NCI-H510A treated with DMSO at 0.1 percent for 48 hours (cell line): Measurements from ENCODE around the gene TRDN.
"Not testable (repeated sequence)": the region's sequence is repeated elsewhere in the genome, so short reads cannot be mapped to it uniquely, and the experiment has no call there.

ENCODE experiments used
- DNase-seq: peaks from one replicate; lab custom pipeline; 2025; lab: John Stamatoyannopoulos, UW

The TRDN gene

GRCh38 chr6:123402052-123402451 lies 234.7 kb downstream of the TRDN start:
- no peak for DNase-seq

DNA sequence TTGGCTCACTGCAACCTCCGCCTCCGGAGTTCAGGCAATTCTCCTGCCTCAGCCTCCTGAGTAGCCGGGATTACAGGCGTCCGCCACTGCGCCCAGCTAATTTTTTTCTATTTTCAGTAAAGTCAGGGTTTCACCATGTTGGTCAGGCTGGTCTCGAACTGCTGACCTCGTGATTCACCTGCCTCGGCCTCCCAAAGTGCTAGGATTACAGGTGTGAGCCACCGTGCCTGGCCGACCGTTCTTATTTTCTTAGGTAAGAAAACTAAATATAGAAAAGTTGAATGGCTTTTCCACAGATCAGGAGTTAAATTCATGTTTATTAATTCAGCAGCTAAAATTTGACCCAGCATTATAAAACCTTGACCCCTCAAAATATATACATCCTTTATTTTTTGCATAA lies 238.7 kb downstream of the TRDN start:
- DNase-seq, result no peak

DNA sequence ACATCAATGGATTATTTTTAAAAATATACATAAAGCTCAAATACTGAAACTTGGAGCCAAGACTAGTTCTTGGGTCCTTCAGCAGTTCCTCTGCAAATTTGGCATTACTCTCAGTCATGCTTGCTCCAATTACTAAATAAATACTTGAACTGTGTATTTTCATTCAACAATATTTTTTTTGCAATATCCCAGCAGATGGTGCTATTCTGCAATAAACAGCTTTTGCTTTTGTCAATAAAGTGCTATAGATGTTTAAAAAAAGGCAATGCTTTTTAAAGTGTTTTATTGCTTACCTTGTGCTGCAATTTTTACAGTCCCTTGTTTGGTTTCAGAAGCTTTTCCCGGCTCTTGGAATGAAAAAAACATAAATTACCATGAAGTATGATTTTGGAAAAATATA lies 243.4 kb downstream of the TRDN start:
- DNase-seq, result peak; percentile 77

DNA sequence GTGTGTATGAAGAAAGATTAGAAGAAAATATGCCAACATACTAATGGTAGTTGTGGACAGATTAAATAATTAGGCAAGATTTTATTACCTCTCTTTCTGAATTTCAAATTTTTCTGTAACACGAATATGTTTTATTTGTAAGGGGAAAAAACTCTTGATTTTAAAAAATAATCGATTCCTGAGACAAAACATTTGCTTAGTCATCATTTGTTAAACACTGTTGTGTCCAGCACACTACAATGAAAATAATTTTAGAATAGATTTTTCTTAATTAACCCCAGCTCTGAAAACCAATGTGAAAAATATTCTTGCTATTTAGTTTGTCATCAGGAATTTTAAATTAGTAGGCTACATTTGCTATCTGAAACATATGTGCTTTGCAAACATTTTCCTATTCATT lies 253.0 kb downstream of the TRDN start:
- DNase-seq, result no peak

GRCh38 chr6:123380257-123380656 lies 256.5 kb downstream of the TRDN start:
- DNase-seq, result peak; percentile 40

- no peak for DNase-seq
Observed at GRCh38 chr6:123372737-123373136, 264.0 kb downstream of the TRDN start.

DNA sequence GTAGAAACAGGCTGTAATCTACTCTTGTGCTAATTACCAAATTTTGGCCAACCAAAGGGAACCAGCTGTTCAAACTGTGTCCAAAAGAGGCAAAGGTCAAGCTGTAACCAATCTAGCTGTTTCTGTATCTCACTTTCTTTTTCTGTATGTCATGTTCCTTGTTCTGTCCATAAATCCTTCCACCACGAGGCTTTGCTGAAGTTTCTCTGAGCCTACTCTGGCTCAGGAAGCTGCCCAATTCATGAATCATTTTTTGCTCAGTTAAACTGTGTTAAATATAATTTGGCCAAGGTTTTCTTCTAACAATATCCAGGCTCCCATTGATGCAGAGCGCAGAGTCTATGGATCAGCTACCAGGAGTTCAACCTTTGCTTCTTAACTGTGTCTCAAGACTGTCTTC lies 272.8 kb downstream of the TRDN start:
- no peak for DNase-seq

- no peak for DNase-seq
Observed at GRCh38 chr6:123360359-123360758, 276.4 kb downstream of the TRDN start.

GRCh38 chr6:123352705-123353104 lies 284.0 kb downstream of the TRDN start:
- no peak for DNase-seq

- DNase-seq, result no peak
Observed at GRCh38 chr6:123352279-123352678, 284.5 kb downstream of the TRDN start.

DNA sequence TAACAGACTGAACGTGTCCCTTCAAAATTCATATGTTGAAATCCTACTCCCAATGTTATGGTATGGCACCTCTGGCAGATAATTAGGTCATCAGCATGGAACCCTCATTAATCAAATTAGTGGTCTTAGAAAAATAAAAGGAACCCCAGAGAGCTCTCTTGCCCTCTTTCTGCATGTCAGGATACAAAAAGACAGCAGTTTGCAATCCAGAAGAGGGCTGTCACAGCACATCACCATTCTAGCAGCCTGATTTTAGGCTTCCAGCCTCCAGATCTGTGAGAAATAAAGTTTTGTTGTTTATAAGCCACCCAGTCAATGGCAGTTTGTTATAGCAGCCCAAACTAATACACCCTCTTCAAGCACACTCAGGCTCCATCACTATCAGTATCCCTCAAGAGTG lies 292.9 kb downstream of the TRDN start:
- no peak for DNase-seq

DNA sequence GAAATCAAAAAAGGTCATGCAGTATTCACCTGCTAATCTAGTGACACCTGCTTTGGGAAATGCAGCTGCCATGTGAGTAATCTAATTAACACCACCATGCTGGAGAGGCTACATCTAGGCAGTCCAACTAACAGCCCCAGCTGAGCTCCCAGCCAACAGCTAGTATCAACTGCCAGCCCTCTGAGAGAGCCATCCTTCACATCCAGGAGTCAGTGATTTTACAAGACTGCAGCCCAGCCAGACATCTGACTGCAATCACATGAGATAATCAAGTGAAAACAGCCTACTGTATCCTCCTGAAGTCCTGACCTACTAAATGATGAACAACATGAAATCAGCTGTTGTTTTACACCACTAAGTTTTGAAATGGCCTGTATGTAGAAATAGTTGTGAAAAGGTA lies 298.4 kb downstream of the TRDN start:
- DNase-seq, result peak; percentile 36

- no peak for DNase-seq
Observed at GRCh38 chr6:123333000-123333756, 303.6 kb downstream of the TRDN start.

DNA sequence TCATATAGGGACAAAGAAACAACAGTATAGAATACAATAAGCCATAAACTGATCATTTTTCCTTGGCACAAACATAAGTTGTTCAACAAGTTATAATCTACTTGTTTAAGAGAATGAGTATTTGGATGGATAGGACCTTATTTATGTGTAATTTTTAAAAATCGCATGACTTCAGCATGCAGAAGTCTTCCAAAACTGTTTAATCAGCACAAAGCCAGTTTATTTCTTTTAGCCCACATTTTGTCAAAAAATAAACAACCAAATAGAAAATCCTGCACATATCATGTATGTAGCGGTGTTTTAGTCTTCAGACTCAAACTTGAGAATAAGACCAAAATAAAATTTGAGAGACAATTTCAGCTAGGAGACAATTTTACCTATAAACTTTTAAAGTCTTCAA lies 304.7 kb downstream of the TRDN start:
- DNase-seq, result no peak

DNA sequence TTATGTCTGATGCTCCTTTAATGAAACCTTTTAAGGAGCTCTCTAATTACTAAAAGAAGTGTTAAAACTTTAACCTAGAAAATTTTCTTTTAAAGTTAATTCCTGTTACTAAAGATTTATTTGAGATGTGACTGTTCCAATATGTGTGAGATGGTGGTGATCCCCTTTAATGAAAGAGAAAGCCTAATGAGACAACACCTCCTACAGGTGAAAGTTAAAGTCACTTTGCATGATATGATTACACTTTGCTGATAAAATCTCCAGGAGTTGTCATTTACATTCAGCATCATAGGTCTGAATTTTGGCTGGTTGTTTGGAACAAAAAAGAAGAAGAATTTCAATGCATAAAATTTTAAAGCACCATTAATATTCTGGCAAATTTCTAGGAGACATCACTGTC lies 307.4 kb downstream of the TRDN start:
- no peak for DNase-seq

GRCh38 chr6:123323452-123324329 lies 313.1 kb downstream of the TRDN start:
- no peak for DNase-seq

GRCh38 chr6:123321020-123321419 lies 315.7 kb downstream of the TRDN start:
- peak; percentile 41 for DNase-seq

GRCh38 chr6:123316733-123317323 lies 319.9 kb downstream of the TRDN start:
- DNase-seq, result no peak

- not testable (repeated sequence) for DNase-seq
Observed at GRCh38 chr6:123314459-123314858, 322.3 kb downstream of the TRDN start.

DNA sequence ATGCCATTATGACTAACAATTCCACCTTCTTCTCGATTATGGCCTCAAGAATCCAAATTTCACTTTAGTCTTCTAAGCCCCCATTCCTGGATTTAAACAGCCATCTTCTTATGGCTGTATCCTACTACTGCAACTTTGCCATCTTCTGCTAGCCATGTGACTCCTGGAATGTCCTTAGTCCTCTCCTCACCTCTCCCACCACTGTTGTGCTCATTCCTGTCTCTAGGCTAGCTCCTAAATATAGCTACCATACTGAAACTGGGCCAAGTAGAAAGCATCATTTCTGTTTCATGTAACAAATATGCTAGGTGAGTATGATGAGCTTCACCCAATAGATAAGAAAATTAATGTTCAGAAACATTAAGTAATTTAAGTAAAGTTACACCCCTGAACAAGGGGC lies 327.6 kb downstream of the TRDN start:
- DNase-seq, result no peak

- DNase-seq, result no peak
Observed at GRCh38 chr6:123306334-123306733, 330.4 kb downstream of the TRDN start.

DNA sequence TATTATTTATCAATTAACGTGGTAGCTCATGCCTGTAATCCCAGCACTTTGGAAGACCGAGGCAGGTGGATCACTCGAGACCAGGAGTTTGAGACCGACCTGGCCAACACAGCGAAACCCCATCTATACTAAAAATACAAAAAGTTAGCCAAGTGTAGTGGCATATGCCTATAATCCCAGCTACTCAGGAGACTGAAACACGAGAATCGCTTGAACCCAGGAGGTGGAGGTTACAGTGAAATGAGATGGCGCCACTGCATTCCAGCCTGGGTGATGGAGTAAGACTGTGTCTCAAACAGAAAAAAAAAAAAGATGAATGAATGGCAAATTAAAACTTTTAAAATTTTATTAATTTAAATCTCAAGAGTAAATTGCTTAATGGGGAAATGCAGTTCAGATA lies 341.1 kb downstream of the TRDN start:
- DNase-seq, result no peak

DNA sequence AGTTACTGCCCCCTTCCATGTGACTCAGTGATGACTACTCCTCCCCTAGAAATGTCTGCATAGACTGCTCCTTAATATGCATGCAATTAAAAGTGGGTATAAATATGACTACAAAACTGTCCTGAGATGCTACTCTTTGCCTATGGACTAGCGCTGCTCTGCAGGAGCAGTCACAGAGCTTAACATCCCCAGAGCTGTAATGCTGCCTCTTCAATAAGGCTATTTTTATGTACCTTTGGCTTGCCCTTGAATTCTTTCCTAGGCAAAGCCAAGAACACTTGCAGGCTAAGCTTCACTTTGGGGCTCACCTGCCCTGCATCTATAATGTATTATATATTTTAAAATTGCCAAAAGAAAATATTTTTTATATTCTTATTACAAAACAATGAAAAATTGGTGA lies 341.6 kb downstream of the TRDN start:
- no peak for DNase-seq
